Caco-2 (cell line): Measurements from ENCODE around the gene KRTAP4-2. TPM values are rescaled to one million over a fixed set of nuclear protein-coding genes. Genes with fewer than 3 reads are reported as not detected.
"Not testable (repeated sequence)": the region's sequence is repeated elsewhere in the genome, so short reads cannot be mapped to it uniquely, and the experiment has no call there.

Experiments
- BruUV-seq: library from RNA; stranded (reverse); fragments of 400-500 nt; replicated peaks from 2 replicates; lab custom pipeline; 2021; lab: Mats Ljungman, UMichigan
- CTCF ChIA-PET: fragments of 300-600 bp; sonication (Branson Sonifier 250); formaldehyde crosslinking; loops from one replicate; lab custom pipeline; 2022; ENCODE audit warnings: antibody characterized with exemption; lab: Charles Lee
- POLR2A ChIA-PET: fragments of 300-600 bp; sonication (Branson Sonifier 250); formaldehyde crosslinking; loops from one replicate; lab custom pipeline; 2022; ENCODE audit warnings: antibody characterized with exemption; lab: Charles Lee
- DNase-seq, 2 experiments: peaks; one replicate each; pipeline versions ENCODE4 v3.0.0 to v3.0.0-alpha.2; 2020 to 2022
- H3K27me3 ChIP-seq: replicated peaks from 2 replicates; pipeline ENCODE4 v1.6.0; 2011; ENCODE audit warnings: low read length; ENCODE audit not compliant: control insufficient read depth, insufficient read depth
- H3K36me3 ChIP-seq: 2 replicates; pipeline ENCODE4 v1.5.1; 2011; ENCODE audit warnings: low read length; ENCODE audit not compliant: control insufficient read depth, insufficient read depth
- H3K4me1 ChIP-seq: fragments of 250-450 bp; sonication (Bioruptor Pico); 2 replicates; pipeline ENCODE4 v1.5.1; 2020; ENCODE audit warnings: mild to moderate bottlenecking
- H3K4me3 ChIP-seq: 2 replicates; pipeline ENCODE4 v1.5.1; 2011; ENCODE audit warnings: low read depth, mild to moderate bottlenecking, control low read depth, low read length
- H3K9me3 ChIP-seq: fragments of 250-450 bp; sonication (Bioruptor Pico); 2 replicates; pipeline ENCODE4 v1.5.1; 2020; ENCODE audit warnings: mild to moderate bottlenecking, moderate library complexity
- H3K27ac Mint-ChIP-seq: one replicate; pipeline ENCODE4 v1.8.0; 2022; ENCODE audit warnings: mixed read lengths; ENCODE audit not compliant: unreplicated experiment
- H3K27me3 Mint-ChIP-seq: one replicate; pipeline ENCODE4 v1.8.0; 2022; ENCODE audit warnings: mixed read lengths; ENCODE audit not compliant: insufficient read depth, unreplicated experiment
- H3K36me3 Mint-ChIP-seq: one replicate; pipeline ENCODE4 v1.8.0; 2022; ENCODE audit warnings: mild to moderate bottlenecking, mixed read lengths; ENCODE audit not compliant: insufficient read depth, unreplicated experiment
- H3K4me1 Mint-ChIP-seq: one replicate; pipeline ENCODE4 v1.8.0; 2022; ENCODE audit warnings: low read depth, mixed read lengths; ENCODE audit not compliant: unreplicated experiment
- H3K4me3 Mint-ChIP-seq: one replicate; pipeline ENCODE4 v1.8.0; 2022; ENCODE audit warnings: mild to moderate bottlenecking, moderate library complexity, mixed read lengths; ENCODE audit not compliant: unreplicated experiment
- H3K9me3 Mint-ChIP-seq: one replicate; pipeline ENCODE4 v1.8.0; 2022; ENCODE audit warnings: mixed read lengths; ENCODE audit not compliant: unreplicated experiment
- CTCF ChIP-seq, 2 experiments: fragments of 200-600 bp in 1 of 2; IDR thresholded peaks; 1 replicate in 1 of 2; 2 replicates in 1 of 2; pipeline versions ENCODE4 v1.5.1 to v1.8.0; 2011 to 2022; ENCODE audit warnings: antibody characterized with exemption in 1 of 2, control low read depth in 1 of 2, inconsistent platforms in 1 of 2, low read depth in 1 of 2, low read length in 1 of 2, mild to moderate bottlenecking in 1 of 2, moderate library complexity in 1 of 2; ENCODE audit not compliant: insufficient read depth in 1 of 2, severe bottlenecking in 1 of 2, unreplicated experiment in 1 of 2
- intact Hi-C: fragments of 100-400 bp; cut with micrococcal nuclease; formaldehyde crosslinking; loops from one replicate; pipeline ENCODE4 v1.10.0; 2022; ENCODE audit not compliant: unreplicated experiment
- total RNA-seq: library from RNA; stranded (reverse); gene quantifications from 2 replicates; pipeline ENCODE4 v1.2.3, GENCODE V29; 2022

The KRTAP4-2 gene
- total RNA-seq, 1 experiment from 2014 or later = not detected

- Mint-ChIP-seq H3K4me1 (no peaks in the 10 kb centered on the region), H3K27ac (no peak overlapping the region), H3K27me3 (no peaks in the 10 kb centered on the region), H3K4me3 (no peak overlapping the region), H3K9me3 (peaks cover 88% of the 10 kb centered on the region), H3K36me3 (no peaks in the 10 kb centered on the region)
- Histone ChIP-seq H3K27me3 (no peaks in the 10 kb centered on the region), H3K36me3 (no peaks in the 10 kb centered on the region), H3K9me3 (peaks cover 24% of the 10 kb centered on the region), H3K4me1 (no peaks in the 10 kb centered on the region), H3K4me3 (no peak overlapping the region)
- intact Hi-C loops = no loop called here
- no peak for DNase-seq
- ChIA-PET CTCF (interaction anchor here (0.6 kb wide), 1 partner anchor 48 kb away, joined by 5 read pairs; no protein-coding TSS in a partner anchor), POLR2A (no interaction called here)
- no peak for TF ChIP-seq CTCF (IDR thresholded peaks at IDR 0.05; ENCODE audit: insufficient read depth in 1 of 2, low read depth in 1 of 2, low read length in 1 of 2, severe bottlenecking in 1 of 2, unreplicated experiment in 1 of 2)
- BruUV-seq = no TSS peak
Observed at GRCh38 chr17:41141361-41141760, 36.7 kb downstream of the KRTAP4-2 start.

- Mint-ChIP-seq H3K4me1 (no peaks in the 10 kb centered on the region), H3K9me3 (peaks cover 93% of the 10 kb centered on the region), H3K4me3 (no peak within 1 kb of the TSS), H3K36me3 (no peaks in the 10 kb centered on the region), H3K27me3 (no peaks in the 10 kb centered on the region), H3K27ac (no peak within 1 kb of the TSS)
- ChIA-PET CTCF (no interaction called here), POLR2A (no interaction called here)
- no peak for DNase-seq
- Histone ChIP-seq H3K4me3 (no peak within 1 kb of the TSS), H3K4me1 (no peaks in the 10 kb centered on the region), H3K9me3 (peaks cover 24% of the 10 kb centered on the region), H3K27me3 (no peaks in the 10 kb centered on the region), H3K36me3 (no peaks in the 10 kb centered on the region)
- BruUV-seq = no TSS peak
- intact Hi-C loops = no loop called here
- no peak for TF ChIP-seq CTCF (IDR thresholded peaks at IDR 0.05; ENCODE audit: insufficient read depth in 1 of 2, low read depth in 1 of 2, low read length in 1 of 2, severe bottlenecking in 1 of 2, unreplicated experiment in 1 of 2)
Observed at GRCh38 chr17:41140360-41141131, 37.5 kb downstream of the KRTAP4-2 start, which contains the start of gene KRTAP4-6. Gene KRTAP4-6, minus strand, starts transcription at chr17:41140544. Its CDS starts 57 bp downstream, at chr17:41140487.

GRCh38 chr17:41139865-41140264, 38.2 kb downstream of the KRTAP4-2 start:
- H3K36me3 Mint-ChIP-seq, BruUV-seq, intact Hi-C loops, H3K27me3 ChIP-seq, H3K27me3 Mint-ChIP-seq, H3K27ac Mint-ChIP-seq, POLR2A ChIA-PET, H3K4me1 ChIP-seq, H3K36me3 ChIP-seq, DNase-seq, H3K4me1 Mint-ChIP-seq, H3K4me3 Mint-ChIP-seq, H3K4me3 ChIP-seq, CTCF ChIA-PET: not testable (repeated sequence)
- H3K9me3 Mint-ChIP-seq = peaks cover 87% of the 10 kb centered on the region
- H3K9me3 ChIP-seq = peaks cover 24% of the 10 kb centered on the region
